HG03108 (cell line): Measurements from ENCODE around the gene RAP1A.
"Not testable (repeated sequence)": the region's sequence is repeated elsewhere in the genome, so short reads cannot be mapped to it uniquely, and the experiment has no call there.

Experiments
- ATAC-seq: cut with Tn5 transposase; IDR thresholded peaks from one replicate; pipeline ENCODE4 v1.9.1; 2021; ENCODE audit warnings: moderate library complexity; ENCODE audit not compliant: unreplicated experiment

The RAP1A gene

GRCh38 chr1:111660204-111661150, 40.9 kb downstream of the RAP1A start:
- no peak for ATAC-seq

DNA sequence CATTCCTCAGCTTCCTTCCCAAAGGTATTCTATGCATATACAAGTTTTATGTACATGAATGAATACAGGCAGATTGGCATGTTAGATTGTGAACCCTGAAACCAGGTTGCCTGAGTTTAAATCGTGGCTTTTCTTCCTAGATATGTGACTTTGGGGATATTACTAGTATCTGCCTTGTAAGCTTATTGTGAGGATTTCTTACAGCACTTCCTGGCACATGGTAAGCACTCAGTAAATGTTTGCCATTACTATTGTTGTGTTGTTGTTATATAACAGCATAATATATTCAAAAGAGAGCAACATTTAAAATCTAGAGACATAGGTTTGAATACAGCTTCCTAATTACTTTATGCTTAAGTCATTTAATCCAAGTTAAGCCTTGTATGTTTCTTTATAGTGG, 45.1 kb downstream of the RAP1A start:
- no peak for ATAC-seq

- no peak for ATAC-seq
These were observed 45.9 kb downstream of the RAP1A start for GRCh38 chr1:111665497-111665896.

DNA sequence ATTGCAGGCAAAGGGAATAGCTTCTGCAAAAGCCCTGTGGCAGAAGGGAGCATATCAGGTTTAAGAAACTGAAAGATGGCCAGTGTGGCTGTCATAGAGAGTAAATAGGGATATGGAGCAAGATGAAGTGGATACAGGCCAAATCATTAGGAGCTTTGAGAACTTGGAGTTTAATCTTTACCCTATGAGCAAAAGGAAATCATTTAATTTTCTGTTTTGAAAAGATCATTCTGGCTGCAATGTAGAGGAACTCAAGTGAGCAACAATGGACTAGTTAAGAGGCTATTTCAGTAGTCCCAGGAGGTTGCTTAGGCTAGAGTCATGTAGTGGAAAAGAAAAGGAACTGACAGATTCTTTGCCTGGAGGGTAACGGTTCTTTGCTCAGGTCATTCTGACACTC, 47.2 kb downstream of the RAP1A start:
- no peak for ATAC-seq

DNA sequence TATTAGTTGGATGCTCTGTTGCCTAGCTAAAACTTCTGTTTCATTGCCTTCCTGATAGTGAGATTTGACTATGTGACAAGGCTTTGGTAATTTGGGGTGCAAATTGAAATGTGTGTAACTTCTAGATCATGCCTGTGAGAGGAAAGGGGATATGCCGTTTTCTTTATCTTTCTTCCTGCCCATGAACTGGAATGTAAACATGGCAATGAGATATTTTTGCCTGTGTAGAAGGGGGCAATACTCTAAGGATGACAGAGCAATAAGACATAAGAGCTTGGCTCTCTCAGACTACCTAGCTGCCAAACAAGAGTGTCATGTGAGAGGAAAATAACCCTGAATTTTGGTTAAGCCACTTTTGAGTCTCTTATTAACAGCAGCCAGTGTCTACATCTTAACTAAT, 49.7 kb downstream of the RAP1A start:
- ATAC-seq, result no peak

DNA sequence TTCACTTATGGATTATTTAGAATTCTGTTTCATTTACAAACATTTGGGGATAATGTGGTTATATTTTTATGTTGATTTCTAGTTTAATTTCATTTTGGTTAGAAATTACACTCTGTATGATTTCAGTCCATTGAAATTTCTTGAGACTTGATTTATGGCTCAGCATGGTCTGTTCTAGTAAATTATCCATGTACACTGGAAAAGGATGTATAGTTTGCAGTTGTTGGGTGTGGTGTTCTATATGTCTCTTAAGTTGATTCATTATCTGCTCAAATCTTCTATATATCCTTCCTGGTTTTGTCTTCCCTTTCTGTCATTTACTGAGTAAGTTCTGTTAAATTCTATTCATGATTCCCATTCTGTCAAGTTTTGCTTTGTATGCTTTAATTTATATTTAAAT, 52.3 kb downstream of the RAP1A start:
- ATAC-seq, result no peak

DNA sequence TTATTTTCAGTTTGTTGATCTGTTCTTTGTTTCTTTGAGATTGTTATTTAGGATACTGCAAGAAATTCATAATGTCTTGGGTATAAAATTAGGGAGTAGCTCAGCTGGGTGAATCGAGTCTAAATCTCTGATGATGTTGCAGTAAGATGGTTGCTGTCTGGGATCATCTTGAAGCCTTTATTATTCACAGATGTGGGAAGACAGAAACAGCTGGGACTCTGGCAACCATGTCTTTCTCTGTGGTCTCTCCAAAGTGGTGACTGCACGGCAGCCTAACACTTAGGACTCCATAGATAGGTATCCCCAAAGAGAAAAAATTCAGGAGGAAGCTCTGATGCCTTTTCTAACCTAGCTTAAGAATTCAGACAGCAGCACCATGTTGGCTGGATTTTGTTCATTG, 52.7 kb downstream of the RAP1A start:
- no peak for ATAC-seq

GRCh38 chr1:111677604-111678003, 58.0 kb downstream of the RAP1A start:
- no peak for ATAC-seq

- no peak for ATAC-seq
These were observed 60.0 kb downstream of the RAP1A start for GRCh38 chr1:111679541-111679940.

DNA sequence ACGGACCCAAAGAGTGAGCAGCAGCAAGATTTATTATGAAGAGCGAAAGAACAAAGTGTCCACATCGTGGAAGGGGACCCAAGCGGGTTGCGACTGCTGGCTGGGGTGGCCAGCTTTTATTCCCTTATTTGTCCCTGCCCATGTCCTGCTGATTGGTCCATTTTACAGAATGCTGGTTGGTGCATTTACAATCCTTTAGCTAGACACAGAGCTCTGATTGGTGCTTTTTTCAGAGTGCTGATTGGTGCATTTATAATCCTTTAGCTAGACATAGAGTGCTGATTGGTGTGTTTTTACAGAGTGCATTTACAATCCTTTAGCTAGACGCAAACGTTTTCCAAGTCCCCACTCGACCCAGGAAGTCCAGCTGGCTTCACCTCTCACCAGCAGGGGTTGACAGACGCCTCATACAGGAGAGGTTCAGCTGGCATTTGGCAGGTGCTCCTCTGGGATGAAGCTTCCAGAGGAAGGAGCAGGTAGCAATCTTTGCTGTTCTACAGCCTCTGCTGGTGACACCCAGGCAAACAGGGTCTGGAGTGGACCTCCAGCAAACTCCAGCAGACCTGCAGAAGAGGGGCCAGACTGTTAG, 60.7 kb downstream of the RAP1A start:
- not testable (repeated sequence) for ATAC-seq

DNA sequence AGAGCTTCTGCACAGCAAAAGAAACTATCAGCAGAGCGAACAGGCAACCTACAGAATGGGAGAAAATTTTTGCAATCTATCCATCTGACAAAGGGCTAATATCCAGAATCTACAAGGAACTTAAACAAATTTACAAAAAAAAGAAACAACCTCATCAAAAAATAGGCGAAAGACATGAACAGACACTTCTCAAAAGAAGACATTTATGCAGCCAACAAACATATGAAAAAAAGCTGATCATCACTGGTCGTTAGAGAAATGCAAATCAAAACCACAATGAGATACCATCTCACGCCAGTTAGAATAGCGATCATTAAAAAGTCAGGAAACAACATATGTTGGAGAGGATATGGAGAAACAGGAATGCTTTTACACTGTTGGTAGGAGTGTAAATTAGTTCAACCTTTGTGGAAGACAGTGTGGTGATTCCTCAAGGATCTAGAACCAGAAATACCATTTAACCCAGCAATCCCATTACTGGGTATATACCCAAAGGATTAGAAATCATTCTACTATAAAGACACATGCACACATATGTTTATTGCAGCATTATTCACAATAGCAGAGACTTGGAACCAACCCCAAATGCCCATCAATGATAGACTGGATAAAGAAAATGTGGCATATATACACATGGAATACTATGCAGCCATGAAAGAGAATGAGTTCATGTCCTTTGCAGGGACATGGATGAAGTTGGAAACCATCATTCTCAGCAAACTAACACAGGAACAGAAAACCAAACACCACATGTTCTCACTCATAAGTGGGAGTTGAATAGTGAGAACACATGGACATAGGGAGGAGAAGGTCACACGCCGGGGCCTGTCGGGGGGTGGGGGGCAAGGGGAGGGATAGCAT, 65.9 kb downstream of the RAP1A start:
- ATAC-seq, result not testable (repeated sequence)

DNA sequence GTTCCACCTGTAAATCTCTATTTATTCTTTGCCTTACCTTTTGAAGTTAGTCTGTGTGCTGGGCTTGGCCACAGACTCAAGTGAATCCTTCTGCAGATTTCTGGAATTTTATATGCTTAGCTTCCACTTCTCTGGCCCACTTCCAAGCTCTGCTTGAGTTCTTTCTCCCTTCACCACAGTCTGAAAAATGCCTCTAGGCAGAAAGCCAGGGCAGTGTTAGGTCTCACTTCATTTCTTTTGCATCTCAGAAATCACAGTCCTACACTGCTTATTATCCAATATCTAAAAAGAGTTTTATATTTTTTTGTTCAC, 70.7 kb downstream of the RAP1A start:
- ATAC-seq, result no peak

DNA sequence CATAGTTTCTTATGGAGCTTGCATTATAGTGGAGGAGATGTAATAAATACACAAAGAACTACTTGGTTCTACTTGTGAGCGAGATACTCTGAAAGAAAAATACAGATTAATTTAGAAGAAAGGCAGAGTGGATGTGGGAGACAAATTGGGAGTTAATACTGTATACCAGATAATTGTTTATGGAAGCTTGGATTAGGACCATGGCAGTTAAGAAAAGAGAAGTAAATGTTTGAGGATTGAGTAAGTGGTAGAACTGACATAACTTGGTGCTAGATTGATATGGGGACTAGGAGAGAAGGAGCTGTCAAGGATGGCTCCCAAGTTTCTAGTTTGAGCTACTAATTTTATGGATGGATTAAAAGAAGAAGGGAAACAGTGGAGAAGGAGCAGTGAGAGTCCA, 72.3 kb downstream of the RAP1A start:
- no peak for ATAC-seq

- ATAC-seq, result no peak
These were observed 76.2 kb downstream of the RAP1A start for GRCh38 chr1:111695801-111696200.

GRCh38 chr1:111696330-111696729, 76.7 kb downstream of the RAP1A start:
- no peak for ATAC-seq

DNA sequence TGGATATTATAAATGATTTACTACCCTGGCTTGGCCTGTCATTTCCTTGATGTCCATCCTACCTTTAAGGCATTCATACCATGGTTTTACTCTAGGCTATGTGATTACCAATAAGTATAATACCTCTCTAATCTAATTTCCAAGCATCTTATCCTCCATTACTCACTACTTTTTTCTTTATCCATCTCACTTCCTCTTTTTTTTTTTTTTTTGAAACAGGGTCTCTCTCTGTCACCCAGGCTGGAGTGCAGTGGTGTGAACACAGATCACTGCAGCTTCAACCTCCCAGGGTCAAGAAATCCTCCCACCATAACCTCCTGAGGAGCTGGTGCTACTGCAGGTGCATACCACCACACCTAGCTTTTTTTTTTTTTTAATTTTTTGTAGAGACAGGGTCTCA, 79.7 kb downstream of the RAP1A start:
- no peak for ATAC-seq

DNA sequence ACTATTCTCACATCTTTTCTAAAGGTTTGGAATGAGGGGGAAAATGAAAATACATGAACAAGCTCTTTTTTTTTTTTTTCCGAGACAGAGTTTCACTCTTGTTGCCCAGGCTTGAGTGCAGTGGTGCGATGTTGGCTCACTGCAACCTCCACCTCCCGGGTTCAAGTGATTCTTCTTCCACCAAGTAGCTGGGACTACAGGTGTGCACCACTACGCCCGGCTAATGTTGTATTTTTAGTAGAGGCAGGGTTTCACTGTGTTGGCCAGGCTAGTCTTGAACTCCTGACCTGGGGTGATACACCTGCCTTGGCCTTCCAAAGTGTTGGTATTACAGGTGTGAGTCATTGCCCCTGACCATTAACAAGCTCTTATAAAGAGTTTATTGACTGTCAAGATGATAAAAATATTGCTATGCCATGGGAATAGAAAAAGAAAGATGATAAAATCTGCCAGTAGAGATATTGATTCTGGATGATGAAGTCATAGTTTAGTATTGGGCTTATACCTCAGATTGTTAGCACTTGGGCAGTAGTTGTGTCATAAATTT, 83.0 kb downstream of the RAP1A start:
- ATAC-seq, result no peak

- no peak for ATAC-seq
These were observed 84.7 kb downstream of the RAP1A start for GRCh38 chr1:111704240-111704639.

GRCh38 chr1:111704776-111705175, 85.2 kb downstream of the RAP1A start:
- ATAC-seq, result no peak

DNA sequence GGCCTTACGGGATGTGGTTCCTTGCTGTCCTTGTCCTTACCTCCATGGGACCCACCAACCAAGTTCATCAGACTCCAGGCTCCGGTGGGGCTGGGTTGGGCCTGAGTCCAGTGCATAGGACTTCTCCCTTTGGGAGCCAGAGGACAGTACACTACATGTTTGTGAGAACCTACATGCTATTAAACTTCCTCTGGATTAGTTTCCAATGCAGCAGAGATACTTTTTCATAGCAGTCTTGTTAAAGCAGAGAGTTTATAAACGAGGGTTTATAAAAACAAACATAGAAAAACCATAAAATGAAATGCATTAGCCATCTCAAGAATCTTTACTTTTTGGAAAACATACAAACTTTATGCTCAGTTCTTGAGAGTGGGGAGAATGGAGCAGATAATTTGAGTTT, 86.3 kb downstream of the RAP1A start:
- no peak for ATAC-seq

DNA sequence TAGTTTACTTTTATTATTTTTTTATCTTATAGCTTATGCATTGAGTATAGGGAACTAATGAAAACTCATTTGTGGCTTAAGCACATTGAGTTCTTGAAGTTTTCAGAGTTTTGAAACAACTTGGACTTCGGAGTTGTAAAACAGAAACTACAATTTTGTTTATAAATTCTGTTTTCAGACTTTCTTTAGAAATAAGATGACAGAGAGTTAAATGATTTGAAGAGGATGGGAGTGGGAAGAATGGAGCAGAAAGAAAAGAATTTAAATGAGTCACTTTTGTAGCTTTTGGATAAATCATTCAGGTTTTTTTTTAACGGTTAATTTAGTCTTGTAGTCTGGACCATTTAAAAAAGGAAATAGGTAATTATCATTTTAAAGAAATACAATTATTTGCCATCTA, 87.3 kb downstream of the RAP1A start:
- ATAC-seq, result no peak
